HG02884 (cell line): Measurements from ENCODE around the gene S100A2.
"Not testable (repeated sequence)": the region's sequence is repeated elsewhere in the genome, so short reads cannot be mapped to it uniquely, and the experiment has no call there.

Experiments
- ATAC-seq: cut with Tn5 transposase; IDR thresholded peaks from one replicate; pipeline ENCODE4 v1.9.1; 2021; ENCODE audit warnings: mild to moderate bottlenecking, moderate library complexity; ENCODE audit not compliant: unreplicated experiment

Gene S100A2

GRCh38 chr1:153566414-153567371 lies 1.0 kb upstream of the S100A2 start:
- ATAC-seq: no peak

- ATAC-seq: no peak
Measured at GRCh38 chr1:153563991-153564390, 1.7 kb downstream of the S100A2 start.

GRCh38 chr1:153563483-153563901 lies 2.2 kb downstream of the S100A2 start:
- no peak for ATAC-seq

GRCh38 chr1:153562021-153562420 lies 3.6 kb downstream of the S100A2 start:
- not testable (repeated sequence) for ATAC-seq

GRCh38 chr1:153561466-153561985 lies 4.1 kb downstream of the S100A2 start:
- ATAC-seq: no peak

GRCh38 chr1:153560771-153561465 lies 4.7 kb downstream of the S100A2 start:
- ATAC-seq: no peak

GRCh38 chr1:153560241-153560640 lies 5.4 kb downstream of the S100A2 start:
- no peak for ATAC-seq

GRCh38 chr1:153557877-153558276 lies 7.8 kb downstream of the S100A2 start:
- ATAC-seq: no peak

- no peak for ATAC-seq
Measured at GRCh38 chr1:153556348-153556747, 9.3 kb downstream of the S100A2 start.

GRCh38 chr1:153553830-153554541 lies 11.7 kb downstream of the S100A2 start:
- no peak for ATAC-seq

GRCh38 chr1:153553096-153553495 lies 12.5 kb downstream of the S100A2 start:
- no peak for ATAC-seq

- no peak for ATAC-seq
Measured at GRCh38 chr1:153552335-153552734, 13.3 kb downstream of the S100A2 start.

GRCh38 chr1:153550827-153551500 lies 14.7 kb downstream of the S100A2 start:
- no peak for ATAC-seq

GRCh38 chr1:153550398-153550758 lies 15.3 kb downstream of the S100A2 start:
- ATAC-seq: no peak

- no peak for ATAC-seq
Measured at GRCh38 chr1:153549741-153550397, 15.8 kb downstream of the S100A2 start.

- ATAC-seq: no peak
Measured at GRCh38 chr1:153548722-153549688, 16.6 kb downstream of the S100A2 start, which contains the start of gene S100A3. Gene S100A3, minus strand, starts transcription at chr1:153549258. Its CDS starts 773 bp downstream, at chr1:153548485.

GRCh38 chr1:153547560-153548551 lies 17.8 kb downstream of the S100A2 start:
- no peak for ATAC-seq
